Motor neuron (in vitro differentiated cells): ENCODE measurements around the gene PEMT. TPM values are rescaled to one million over a fixed set of nuclear protein-coding genes. Genes with fewer than 3 reads are reported as not detected.
"Not testable (repeated sequence)": the region's sequence is repeated elsewhere in the genome, so short reads cannot be mapped to it uniquely, and the experiment has no call there.

Experiments
- ATAC-seq, 8 experiments: fragments of 200-7000 bp; cut with Tn5 transposase; replicated peaks in 6 of 8; 2 replicates each; pipeline ENCODE4 v1.8.0; 2021; ENCODE audit warnings: mild to moderate bottlenecking in 8 of 8, moderate library complexity in 8 of 8
- H3K27ac ChIP-seq, 2 donors: fragments of 250-450 bp; sonication (Bioruptor Pico); 2 replicates each; pipeline ENCODE4 v1.9.0; 2021; ENCODE audit warnings: antibody characterized with exemption in 2 of 2, mild to moderate bottlenecking in 2 of 2, moderate library complexity in 1 of 2
- H3K4me1 ChIP-seq, 2 donors: fragments of 250-450 bp; sonication (Bioruptor Pico); replicated peaks in 1 of 2; 2 replicates each; pipeline ENCODE4 v1.6.1; 2021; ENCODE audit warnings: antibody characterized with exemption in 2 of 2, mild to moderate bottlenecking in 2 of 2, moderate library complexity in 1 of 2
- H3K4me3 ChIP-seq, 5 donors: fragments of 250-450 bp; sonication (Bioruptor Pico); 2 replicates each; pipeline ENCODE4 v1.9.0; 2021; ENCODE audit warnings: antibody characterized with exemption in 5 of 5, mild to moderate bottlenecking in 5 of 5, moderate library complexity in 4 of 5
- WGBS, 10 experiments: fragments of 450-650 bp; shearing (Covaris generic); methylation state at CpG; one replicate each; pipeline ENCODE4 v1.0.0; 2022; 5-methylcytosine and 5-hydroxymethylcytosine counted together
- in situ Hi-C, 9 experiments: fragments of 400-800 bp; cut with MboI; loops; one replicate each; pipeline ENCODE4 v1.15.0; 2021; ENCODE audit warnings: low sequenced_read_pairs in 9 of 9, low pct_unique_long_range_greater_than_20kb in 2 of 9; ENCODE audit not compliant: unreplicated experiment in 9 of 9
- total RNA-seq, 8 experiments: library from RNA; unstranded; fragments of 300-600 nt; gene quantifications; 2 replicates each; pipeline versions ENCODE4 v1.2.3 to v1.2.4, GENCODE V29; 2022

Gene PEMT
- total RNA-seq, 8 experiments from 2014 or later, result 21.1 to 59.0 (median 32.9) TPM

GRCh38 chr17:17494870-17495535 is 96.5 kb downstream of the PEMT start:
- WGBS, 10 experiments, result 0 to 13% (median 1%) methylated on average over 1 to 20 of the region's 71 CpGs; no CpG with 5 or more reads in 7 of the 10 experiments
- peak in 7 of 8 experiments; percentile 0 to 21 (median 16) for ATAC-seq
- in situ Hi-C loops, result loop anchor here in 1 of 9 experiments (10.0 to 25.0 kb wide), 2 partner anchors 140 to 142 kb away; no protein-coding TSS in a partner anchor
- Histone ChIP-seq H3K27ac (peak overlapping the region in 1 of 2 donors; percentile 25), H3K4me1 (peaks cover 10 to 11% of the 10 kb centered on the region in 2 donors), H3K4me3 (peak overlapping the region; percentile 38 to 55 (median 45))

GRCh38 chr17:17494499-17494869 is 97.0 kb downstream of the PEMT start:
- H3K4me1 ChIP-seq, result peaks cover 6 to 11% of the 10 kb centered on the region in 2 donors
- 0 to 33% (median 22%) methylated on average over 1 to 10 of the region's 14 CpGs; no CpG with 5 or more reads in 4 of the 10 experiments for WGBS, 10 experiments
- peak overlapping the region in 1 of 2 donors; percentile 25 for H3K27ac ChIP-seq
- peak overlapping the region; percentile 38 to 55 (median 45) for H3K4me3 ChIP-seq
- no peak for ATAC-seq
- in situ Hi-C loops, result loop anchor here in 1 of 9 experiments (10.0 to 25.0 kb wide), 2 partner anchors 140 to 143 kb away; no protein-coding TSS in a partner anchor

GRCh38 chr17:17493986-17494466 is 97.5 kb downstream of the PEMT start:
- ATAC-seq, result no peak
- H3K27ac ChIP-seq, result no peak overlapping the region
- H3K4me3 ChIP-seq, result no peak overlapping the region
- in situ Hi-C loops, result loop anchor here in 1 of 9 experiments (10.0 to 25.0 kb wide), 2 partner anchors 139 to 143 kb away; no protein-coding TSS in a partner anchor
- H3K4me1 ChIP-seq, result peaks cover 6 to 11% of the 10 kb centered on the region in 2 donors
- 15 to 80% (median 32%) methylated on average over 1 to 3 of the region's 5 CpGs; no CpG with 5 or more reads in 2 of the 10 experiments for WGBS, 10 experiments

GRCh38 chr17:17493249-17493985 is 98.1 kb downstream of the PEMT start:
- Histone ChIP-seq H3K4me3 (no peak overlapping the region), H3K4me1 (peaks cover 6 to 11% of the 10 kb centered on the region in 2 donors), H3K27ac (no peak overlapping the region)
- in situ Hi-C loops, result loop anchor here in 1 of 9 experiments (10.0 to 25.0 kb wide), 2 partner anchors 139 to 144 kb away; no protein-coding TSS in a partner anchor
- peak in 2 of 8 experiments; percentile 3 to 17 for ATAC-seq
- WGBS, 10 experiments, result 60 to 100% (median 83%) methylated on average over 1 to 3 of the region's 15 CpGs; no CpG with 5 or more reads in 6 of the 10 experiments

GRCh38 chr17:17492571-17492970 is 98.9 kb downstream of the PEMT start:
- WGBS, 10 experiments, result 40 to 100% (median 93%) methylated on average over 1 to 9 of the region's 9 CpGs; no CpG with 5 or more reads in 2 of the 10 experiments
- in situ Hi-C loops, result loop anchor here in 1 of 9 experiments (10.0 to 25.0 kb wide), 2 partner anchors 138 to 145 kb away; no protein-coding TSS in a partner anchor
- no peak overlapping the region for H3K27ac ChIP-seq

GRCh38 chr17:17492085-17492484 is 99.4 kb downstream of the PEMT start:
- WGBS, 10 experiments, result 58 to 100% (median 78%) methylated on average over 1 to 8 of the region's 11 CpGs; no CpG with 5 or more reads in 3 of the 10 experiments
- Histone ChIP-seq H3K27ac (no peak overlapping the region), H3K4me3 (no peak overlapping the region), H3K4me1 (peaks cover 6 to 9% of the 10 kb centered on the region in 2 donors)
- ATAC-seq, result no peak
- in situ Hi-C loops, result loop anchor here in 1 of 9 experiments (10.0 to 25.0 kb wide), 2 partner anchors 137 to 145 kb away; no protein-coding TSS in a partner anchor

More at GRCh38 chr17:17492571-17492970, 98.9 kb downstream of the PEMT start:
- Histone ChIP-seq H3K4me1 (peaks cover 6 to 11% of the 10 kb centered on the region in 2 donors), H3K4me3 (no peak overlapping the region)
- ATAC-seq, result no peak

- WGBS, 10 experiments, result 60 to 100% (median 91%) methylated on average over 1 to 11 of the region's 17 CpGs; no CpG with 5 or more reads in 6 of the 10 experiments
- in situ Hi-C loops, result loop anchor here in 1 of 9 experiments (10.0 to 25.0 kb wide), 2 partner anchors 137 to 146 kb away; no protein-coding TSS in a partner anchor
- Histone ChIP-seq H3K4me1 (peaks cover 6 to 7% of the 10 kb centered on the region in 2 donors), H3K4me3 (no peak overlapping the region), H3K27ac (no peak overlapping the region)
- no peak for ATAC-seq
Measured at GRCh38 chr17:17491546-17491988, 99.9 kb downstream of the PEMT start.

GRCh38 chr17:17491031-17491471 is 100.5 kb downstream of the PEMT start:
- Histone ChIP-seq H3K4me1 (peaks cover 6 to 7% of the 10 kb centered on the region in 2 donors), H3K27ac (no peak overlapping the region), H3K4me3 (no peak overlapping the region)
- ATAC-seq, result no peak
- in situ Hi-C loops, result loop anchor here in 1 of 9 experiments (10.0 to 25.0 kb wide), 2 partner anchors 136 to 146 kb away; no protein-coding TSS in a partner anchor
- 20 to 84% (median 80%) methylated on average over 1 to 6 of the region's 10 CpGs; no CpG with 5 or more reads in 3 of the 10 experiments for WGBS, 10 experiments

- Histone ChIP-seq H3K4me3 (no peak overlapping the region), H3K27ac (no peak overlapping the region), H3K4me1 (no peaks in the 10 kb centered on the region)
- in situ Hi-C loops, result loop anchor here in 1 of 9 experiments (25.0 kb wide), 1 partner anchor 149 kb away; no protein-coding TSS in a partner anchor
- no peak for ATAC-seq
- WGBS, 10 experiments, result 80 to 100% (median 100%) methylated on average over 1 of the region's 2 CpGs; no CpG with 5 or more reads in 3 of the 10 experiments
Measured at GRCh38 chr17:17487998-17488397, 103.5 kb downstream of the PEMT start.

- H3K27ac ChIP-seq, result not testable (repeated sequence)
Measured at GRCh38 chr17:17486416-17486815, 105.1 kb downstream of the PEMT start.

GRCh38 chr17:17485420-17485819 is 106.1 kb downstream of the PEMT start:
- no peak overlapping the region for H3K4me3 ChIP-seq
- 95 to 100% (median 96%) methylated on average over 1 to 5 of the region's 6 CpGs; no CpG with 5 or more reads in 6 of the 10 experiments for WGBS, 10 experiments
- no peak overlapping the region for H3K27ac ChIP-seq
- H3K4me1 ChIP-seq, result no peaks in the 10 kb centered on the region
- ATAC-seq, result no peak
- in situ Hi-C loops, result loop anchor here in 1 of 9 experiments (25.0 kb wide), 1 partner anchor 152 kb away; no protein-coding TSS in a partner anchor

More at GRCh38 chr17:17486416-17486815, 105.1 kb downstream of the PEMT start:
- in situ Hi-C loops, result loop anchor here in 1 of 9 experiments (25.0 kb wide), 1 partner anchor 151 kb away; no protein-coding TSS in a partner anchor
- 100% methylated on average over 3 of the region's 23 CpGs; no CpG with 5 or more reads in 9 of the 10 experiments for WGBS, 10 experiments
- H3K4me3 ChIP-seq, H3K4me1 ChIP-seq, ATAC-seq: not testable (repeated sequence)

- no peak for ATAC-seq
- Histone ChIP-seq H3K4me3 (no peak overlapping the region), H3K4me1 (no peaks in the 10 kb centered on the region), H3K27ac (no peak overlapping the region)
- WGBS, 10 experiments, result 10 to 90% (median 50%) methylated on average over 2 to 11 of the region's 12 CpGs; no CpG with 5 or more reads in 5 of the 10 experiments
- in situ Hi-C loops, result loop anchor here in 1 of 9 experiments (25.0 kb wide), 1 partner anchor 153 kb away; no protein-coding TSS in a partner anchor
Measured at GRCh38 chr17:17484451-17484899, 107.0 kb downstream of the PEMT start.
